Activated CD8-positive, alpha-beta memory T cell treated with anti-CD3 and anti-CD28 coated beads, Interleukin-2, amount 50 U/mL, for 4 hours (primary cell): ENCODE results near the gene TBC1D30.

ENCODE experiments used
- DNase-seq: peaks from one replicate; pipeline ENCODE4 v3.0.0-alpha.2; 2020

Gene TBC1D30

DNA sequence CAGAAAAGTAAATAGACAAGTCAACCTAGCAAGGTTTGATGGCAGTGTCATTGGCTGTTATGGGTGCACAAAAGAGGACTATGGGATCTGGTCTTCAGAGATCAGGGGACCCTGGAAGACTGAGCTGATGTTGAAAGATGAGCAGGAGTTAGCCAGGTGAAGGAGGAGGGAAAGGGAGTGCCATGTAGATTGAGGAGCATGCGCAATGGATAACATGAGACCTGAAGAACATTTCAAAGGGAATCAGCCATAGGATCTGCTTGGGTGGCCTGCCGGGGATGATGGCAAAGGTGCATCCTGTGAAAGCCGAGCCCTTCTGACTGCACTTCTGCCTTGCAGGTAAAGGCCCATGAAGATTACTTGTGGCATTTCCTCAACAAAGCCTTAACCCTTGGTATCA, 90.8 kb downstream of the TBC1D30 start:
- DNase-seq = no peak

GRCh38 chr12:64916411-64917261, 92.2 kb downstream of the TBC1D30 start:
- DNase-seq = no peak

DNA sequence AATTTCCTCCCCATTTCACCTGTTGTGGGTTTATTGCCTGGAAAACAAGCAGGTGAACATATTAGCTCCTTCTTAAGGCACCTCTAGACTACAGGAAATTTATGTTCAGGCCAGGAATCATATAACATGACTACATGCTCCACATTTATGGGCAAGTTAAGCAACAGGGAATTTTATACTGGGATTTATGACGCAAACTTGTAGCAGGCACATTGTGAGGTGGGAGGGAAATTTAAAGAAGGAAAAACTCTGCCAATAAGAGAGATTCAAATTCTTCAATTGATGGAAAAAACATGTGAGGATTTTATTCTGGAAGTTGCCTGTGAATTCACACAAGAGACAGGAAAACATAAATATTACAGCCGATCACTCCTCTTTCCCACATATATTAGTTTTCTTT, 93.9 kb downstream of the TBC1D30 start:
- no peak for DNase-seq

DNA sequence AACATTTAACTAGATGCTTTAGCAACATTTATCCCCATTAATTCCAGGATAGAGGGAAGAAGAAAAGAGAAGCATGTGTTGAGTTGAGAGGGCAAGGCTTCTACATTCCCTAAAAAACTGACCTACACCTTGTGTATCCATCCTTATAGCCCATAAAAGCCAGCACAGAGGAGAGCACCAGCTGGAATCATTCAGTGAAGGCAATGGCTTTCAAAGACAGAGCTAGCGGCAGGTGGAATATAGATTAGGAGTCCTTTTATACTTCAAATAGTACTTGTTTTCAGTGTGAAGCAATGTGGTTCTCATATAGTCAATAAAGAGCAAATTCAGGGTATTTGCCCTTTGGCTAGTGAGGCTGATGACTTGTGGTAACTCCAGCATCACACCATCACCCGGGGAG, 94.4 kb downstream of the TBC1D30 start:
- DNase-seq = no peak

- no peak for DNase-seq
Measured at GRCh38 chr12:64922853-64923252, 98.4 kb downstream of the TBC1D30 start.

DNA sequence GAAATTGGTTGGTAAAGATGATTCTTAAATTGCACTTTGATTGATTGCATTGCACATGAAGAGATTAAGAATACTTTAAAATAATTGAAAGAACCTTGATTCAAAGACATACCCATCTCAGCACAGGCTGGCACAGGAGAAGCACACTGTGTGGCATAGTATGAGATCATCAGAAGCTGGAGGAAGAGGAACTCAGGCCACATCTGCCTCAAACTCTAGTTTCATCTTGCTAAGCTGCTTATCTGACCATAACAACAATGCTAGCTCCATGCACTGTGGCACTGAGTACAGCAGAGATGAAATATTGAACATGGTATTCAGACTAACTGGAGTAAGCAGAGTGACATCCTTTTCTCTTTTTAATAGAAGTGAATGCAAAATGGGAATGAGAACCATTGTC, 99.1 kb downstream of the TBC1D30 start:
- DNase-seq = no peak
